ENCODE results near the gene NFKBIZ.

NFKBIZ gene

DNA sequence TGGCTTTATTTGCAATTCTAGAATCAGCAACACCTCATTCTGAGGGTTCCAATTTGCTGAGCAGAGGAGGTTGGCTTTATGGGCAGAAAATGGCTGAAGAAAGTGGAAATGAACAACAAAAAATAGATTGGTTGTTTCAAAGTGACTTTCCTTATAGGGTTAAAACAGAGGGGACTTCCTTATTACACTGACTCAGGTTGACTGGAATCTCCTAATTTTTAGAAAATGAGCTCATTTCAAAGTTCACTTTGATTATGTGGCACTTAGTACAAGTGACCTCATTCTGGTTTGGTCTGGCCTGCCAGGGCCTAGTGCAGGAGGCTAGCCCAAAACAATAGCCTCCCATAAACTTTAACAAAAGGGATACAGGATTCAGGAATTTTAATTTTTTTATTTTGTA is 41.4 kb downstream of the NFKBIZ start:
- in situ Hi-C loops (cut with HindIII; ENCODE audit: low sequenced_read_pairs), result no loop called here
- peak; percentile 87 for DNase-seq (ENCODE audit: low read depth, low spot score)

GRCh38 chr3:101892648-101893047 is 43.3 kb downstream of the NFKBIZ start:
- H3K4me3 ChIP-seq (ENCODE audit: low read depth, low read length), result no peak overlapping the region
- DNase-seq (ENCODE audit: low read depth, low spot score), result no peak
- in situ Hi-C loops (cut with HindIII; ENCODE audit: low sequenced_read_pairs), result no loop called here
- TF ChIP-seq, protein P1, sequence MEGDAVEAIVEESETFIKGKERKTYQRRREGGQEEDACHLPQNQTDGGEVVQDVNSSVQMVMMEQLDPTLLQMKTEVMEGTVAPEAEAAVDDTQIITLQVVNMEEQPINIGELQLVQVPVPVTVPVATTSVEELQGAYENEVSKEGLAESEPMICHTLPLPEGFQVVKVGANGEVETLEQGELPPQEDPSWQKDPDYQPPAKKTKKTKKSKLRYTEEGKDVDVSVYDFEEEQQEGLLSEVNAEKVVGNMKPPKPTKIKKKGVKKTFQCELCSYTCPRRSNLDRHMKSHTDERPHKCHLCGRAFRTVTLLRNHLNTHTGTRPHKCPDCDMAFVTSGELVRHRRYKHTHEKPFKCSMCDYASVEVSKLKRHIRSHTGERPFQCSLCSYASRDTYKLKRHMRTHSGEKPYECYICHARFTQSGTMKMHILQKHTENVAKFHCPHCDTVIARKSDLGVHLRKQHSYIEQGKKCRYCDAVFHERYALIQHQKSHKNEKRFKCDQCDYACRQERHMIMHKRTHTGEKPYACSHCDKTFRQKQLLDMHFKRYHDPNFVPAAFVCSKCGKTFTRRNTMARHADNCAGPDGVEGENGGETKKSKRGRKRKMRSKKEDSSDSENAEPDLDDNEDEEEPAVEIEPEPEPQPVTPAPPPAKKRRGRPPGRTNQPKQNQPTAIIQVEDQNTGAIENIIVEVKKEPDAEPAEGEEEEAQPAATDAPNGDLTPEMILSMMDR (IDR thresholded peaks at IDR 0.05; ENCODE audit: low read depth, low read length), result no peak

More for the DNA sequence above, 41.4 kb downstream of the NFKBIZ start:
- TF ChIP-seq, protein P1 (IDR thresholded peaks at IDR 0.05; ENCODE audit: low read depth, low read length), result no peak
- H3K4me3 ChIP-seq (ENCODE audit: low read depth, low read length), result no peak overlapping the region

GRCh38 chr3:101896083-101896757 is 46.9 kb downstream of the NFKBIZ start:
- in situ Hi-C loops (cut with HindIII; ENCODE audit: low sequenced_read_pairs), result no loop called here

GRCh38 chr3:101897013-101897412 is 47.7 kb downstream of the NFKBIZ start:
- no peak for DNase-seq (ENCODE audit: low read depth, low spot score)
- TF ChIP-seq, protein P1 (IDR thresholded peaks at IDR 0.05; ENCODE audit: low read depth, low read length), result no peak
- no peak overlapping the region for H3K4me3 ChIP-seq (ENCODE audit: low read depth, low read length)
- in situ Hi-C loops (cut with HindIII; ENCODE audit: low sequenced_read_pairs), result no loop called here

More at GRCh38 chr3:101896083-101896757, 46.9 kb downstream of the NFKBIZ start:
- no peak overlapping the region for H3K4me3 ChIP-seq (ENCODE audit: low read depth, low read length)
- TF ChIP-seq, protein P1 (IDR thresholded peaks at IDR 0.05; ENCODE audit: low read depth, low read length), result no peak
- no peak for DNase-seq (ENCODE audit: low read depth, low spot score)

DNA sequence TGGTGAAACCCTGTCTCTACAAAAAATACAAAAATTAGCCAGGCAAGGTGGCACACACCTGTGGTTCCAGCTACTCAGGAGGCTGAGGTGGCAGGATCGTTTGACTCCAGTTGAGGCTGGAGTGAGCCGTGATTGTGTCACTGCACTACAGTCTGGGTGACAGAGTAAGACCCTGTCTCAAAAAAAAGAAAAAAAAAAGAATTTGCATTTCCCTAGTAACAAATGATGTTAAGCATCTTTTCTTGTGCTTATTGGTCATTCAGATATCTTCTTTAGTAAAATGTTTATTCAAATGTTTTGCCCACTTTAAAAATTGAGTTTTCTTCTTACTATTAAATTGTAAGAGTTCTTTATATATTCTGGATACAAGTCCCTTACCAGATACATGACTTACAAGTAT is 48.7 kb downstream of the NFKBIZ start:
- in situ Hi-C loops (cut with HindIII; ENCODE audit: low sequenced_read_pairs), result no loop called here
- TF ChIP-seq, protein P1 (IDR thresholded peaks at IDR 0.05; ENCODE audit: low read depth, low read length), result no peak

GRCh38 chr3:101898752-101899169 is 49.4 kb downstream of the NFKBIZ start:
- H3K4me3 ChIP-seq (ENCODE audit: low read depth, low read length), result no peak overlapping the region
- no peak for DNase-seq (ENCODE audit: low read depth, low spot score)
- in situ Hi-C loops (cut with HindIII; ENCODE audit: low sequenced_read_pairs), result no loop called here
- TF ChIP-seq, protein P1 (IDR thresholded peaks at IDR 0.05; ENCODE audit: low read depth, low read length), result no peak

More for the DNA sequence above, 48.7 kb downstream of the NFKBIZ start:
- H3K4me3 ChIP-seq (ENCODE audit: low read depth, low read length), result no peak overlapping the region
- no peak for DNase-seq (ENCODE audit: low read depth, low spot score)
